K562 (cell line): ENCODE measurements around the gene ZNF672. TPM values are rescaled to one million over a fixed set of nuclear protein-coding genes. Genes with fewer than 3 reads are reported as not detected.
A peak's percentile ranks its signal among the peaks of the same experiment; 100 is the strongest.

Experiments used
- ERF ChIP-seq: fragments of 450-650 bp; formaldehyde crosslinking; IDR thresholded peaks from 2 replicates; pipeline ENCODE4 v1.4.0; 2020; ENCODE audit warnings: mild to moderate bottlenecking, mixed read lengths
- ETS1 ChIP-seq: conservative IDR thresholded peaks from 2 replicates; pipeline ENCODE4 v1.6.1; 2011; ENCODE audit warnings: low read depth, mild to moderate bottlenecking, low read length; ENCODE audit not compliant: control insufficient read depth
- HNRNPK ChIP-seq: fragments of 200-400 bp; formaldehyde crosslinking; IDR thresholded peaks from one replicate; pipeline ENCODE4 v1.6.1; 2018; ENCODE audit warnings: mild to moderate bottlenecking, low read depth, low read length; ENCODE audit not compliant: poor library complexity, severe bottlenecking
- KHSRP ChIP-seq: fragments of 450-650 bp; IDR thresholded peaks from 2 replicates; pipeline ENCODE4 v1.6.1; 2017
- KLF10 ChIP-seq: fragments of 250-450 bp; sonication (Bioruptor Pico); IDR thresholded peaks from 2 replicates; pipeline ENCODE4 v1.6.1; 2021; ENCODE audit warnings: matching md5 sums
- MCM3 ChIP-seq: fragments of 450-650 bp; IDR thresholded peaks from 2 replicates; pipeline ENCODE4 v1.6.1; 2016
- MLX ChIP-seq, 2 experiments: fragments of 450-650 bp in 1 of 2; sonication (generic) in 1 of 2; formaldehyde crosslinking; conservative IDR thresholded peaks; 2 replicates each; pipeline versions ENCODE4 v1.4.0 to v1.8.1; 2020 to 2022; ENCODE audit warnings: mild to moderate bottlenecking in 1 of 2, missing genetic modification reagents in 1 of 2
- PYGO2 ChIP-seq: fragments of 450-650 bp; IDR thresholded peaks from 2 replicates; pipeline ENCODE4 v1.6.1; 2016; ENCODE audit warnings: mild to moderate bottlenecking, missing genetic modification characterization, moderate library complexity, missing compliant biosample characterization
- SIN3B ChIP-seq: fragments of 450-650 bp; IDR thresholded peaks from 2 replicates; pipeline ENCODE4 v1.6.1; 2017; ENCODE audit warnings: low read depth, mild to moderate bottlenecking, moderate library complexity
- TRIM25 ChIP-seq: fragments of 450-650 bp; IDR thresholded peaks from 2 replicates; pipeline ENCODE4 v1.7.0; 2016; ENCODE audit warnings: borderline replicate concordance
- ZNF197 ChIP-seq: fragments of 200-800 bp; sonication (Bioruptor generic); IDR thresholded peaks from 2 replicates; pipeline ENCODE4 v1.6.1; 2016; ENCODE audit warnings: low read depth, missing genetic modification characterization, missing compliant biosample characterization
- ZNF407 ChIP-seq: fragments of 450-650 bp; IDR thresholded peaks from 2 replicates; pipeline ENCODE4 v1.6.1; 2016; ENCODE audit warnings: low read depth
- ZNF512 ChIP-seq: IDR thresholded peaks from 2 replicates; pipeline ENCODE4 v1.6.1; 2016; ENCODE audit warnings: missing genetic modification characterization, missing compliant biosample characterization
- polyA plus RNA-seq, 8 experiments: library from polyadenylated mRNA; depleted of rRNA in 4 of 8; stranded (reverse) in 5 of 8; unstranded in 3 of 8; fragments of >200 nt; fragmentation: Nextera tagmentation in 2 of 8; fragmentation: Illumina TruSeq in 1 of 8; extraction: Ambion mirVana in 2 of 8; extraction: Trizol in 1 of 8; gene quantifications; 2 replicates each; pipeline versions ENCODE4 v1.2.1 to v1.2.3, GENCODE V29; 2011 to 2014; ENCODE audit warnings: inconsistent platforms in 1 of 8, missing spikeins in 1 of 8
- total RNA-seq, 7 experiments: library from RNA; depleted of rRNA in 6 of 7; stranded (reverse); fragments of >200 nt in 6 of 7; fragmentation: Illumina TruSeq in 2 of 7; extraction: Trizol in 2 of 7; gene quantifications; 2 replicates each; pipeline versions ENCODE4 v1.2.1 to v1.2.3, GENCODE V29; 2011 to 2021; ENCODE audit warnings: low replicate concordance in 1 of 7

ZNF672 gene
- total and polyA plus RNA-seq, 9 of the 15 experiments (the other 6 are each of a cell fraction or from before 2014, with no cell fraction given): 1.9 to 57.9 (median 24.1) TPM

- TF ChIP-seq MLX (CRISPR knock-in tag; conservative IDR thresholded peaks at IDR 0.05) (no peak), ZNF512 (tag) (no peak), ERF (no peak), PYGO2 (tag) (no peak), KHSRP (no peak), KLF10 (CRISPR knock-in tag) (no peak), ZNF407 (no peak), HNRNPK (peak; percentile 17), TRIM25 (no peak), MCM3 (no peak), ZNF197 (no peak), ETS1 (no peak; the same call in 1 of the 2 replicates), SIN3B (no peak)
Observed at GRCh38 chr1:248837781-248838356, at the start of gene ZNF672 (continued).
